HG02588 (cell line): Measurements from ENCODE around the gene EHMT1.

Experiments used
- ATAC-seq: cut with Tn5 transposase; IDR thresholded peaks from one replicate; pipeline ENCODE4 v1.9.1; 2021; ENCODE audit warnings: mild to moderate bottlenecking, moderate library complexity; ENCODE audit not compliant: unreplicated experiment

EHMT1 gene

DNA sequence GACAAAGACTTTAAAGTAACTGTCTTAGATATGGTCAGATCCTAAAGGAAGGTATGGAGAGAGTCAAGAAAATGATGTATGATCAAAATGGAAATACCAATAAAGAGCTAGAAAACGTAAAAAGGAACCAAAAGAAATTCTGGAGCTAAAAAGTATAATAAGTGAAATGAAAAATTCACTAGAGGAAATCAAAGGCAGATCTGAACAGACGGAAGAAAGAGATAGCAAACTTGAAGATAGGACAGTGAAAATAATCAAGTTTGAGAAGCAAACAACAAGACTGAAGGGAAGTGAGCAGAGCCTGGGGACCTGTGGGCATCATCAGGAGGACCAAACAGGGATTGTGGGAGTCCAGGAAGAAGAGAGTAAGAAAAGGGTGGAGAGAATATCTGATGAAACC, 115.4 kb downstream of the EHMT1 start:
- ATAC-seq, result no peak

DNA sequence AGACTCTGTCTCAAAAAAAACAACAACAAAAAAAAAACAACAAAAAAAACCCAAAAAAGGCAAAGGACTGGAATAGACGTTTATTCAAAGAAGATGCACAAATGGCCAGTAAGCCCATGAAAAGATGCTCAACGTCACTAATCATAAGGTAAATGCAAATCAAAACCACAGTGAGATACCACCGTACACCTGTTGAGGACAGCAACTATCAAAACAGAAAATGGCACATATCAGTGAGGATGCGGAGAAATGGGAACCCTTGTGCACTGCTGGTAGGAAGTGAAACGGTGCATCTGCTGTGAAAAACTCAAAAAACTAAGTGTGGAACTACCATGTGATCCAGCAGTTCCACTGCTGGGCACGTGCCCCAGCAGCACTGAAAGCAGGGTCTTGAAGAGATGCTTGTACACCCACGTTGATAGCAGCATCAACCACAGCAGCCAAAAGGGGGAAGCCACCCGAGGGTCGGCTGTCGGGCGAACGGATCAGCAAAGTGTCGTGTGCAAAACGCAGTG, 119.4 kb downstream of the EHMT1 start:
- peak; percentile 78 for ATAC-seq

DNA sequence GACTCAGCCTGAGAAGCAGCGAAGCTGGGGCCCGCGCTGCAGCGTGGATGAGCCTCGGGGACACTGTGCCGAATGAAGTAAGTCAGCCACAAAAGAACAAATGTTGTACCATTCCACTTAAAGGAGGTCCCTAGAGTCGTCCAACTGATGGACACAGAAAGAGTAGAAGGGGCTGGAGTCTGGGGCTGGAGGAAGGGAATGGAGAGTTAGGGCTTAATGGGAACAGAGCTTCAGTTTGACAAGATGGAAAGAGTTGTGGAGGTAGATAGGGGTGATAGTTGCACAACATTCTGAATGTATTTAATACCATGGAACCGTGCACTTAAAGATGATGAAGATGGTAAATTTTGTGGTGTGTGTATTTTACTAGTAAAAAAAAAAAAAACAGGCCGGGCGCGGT, 119.9 kb downstream of the EHMT1 start:
- no peak for ATAC-seq

DNA sequence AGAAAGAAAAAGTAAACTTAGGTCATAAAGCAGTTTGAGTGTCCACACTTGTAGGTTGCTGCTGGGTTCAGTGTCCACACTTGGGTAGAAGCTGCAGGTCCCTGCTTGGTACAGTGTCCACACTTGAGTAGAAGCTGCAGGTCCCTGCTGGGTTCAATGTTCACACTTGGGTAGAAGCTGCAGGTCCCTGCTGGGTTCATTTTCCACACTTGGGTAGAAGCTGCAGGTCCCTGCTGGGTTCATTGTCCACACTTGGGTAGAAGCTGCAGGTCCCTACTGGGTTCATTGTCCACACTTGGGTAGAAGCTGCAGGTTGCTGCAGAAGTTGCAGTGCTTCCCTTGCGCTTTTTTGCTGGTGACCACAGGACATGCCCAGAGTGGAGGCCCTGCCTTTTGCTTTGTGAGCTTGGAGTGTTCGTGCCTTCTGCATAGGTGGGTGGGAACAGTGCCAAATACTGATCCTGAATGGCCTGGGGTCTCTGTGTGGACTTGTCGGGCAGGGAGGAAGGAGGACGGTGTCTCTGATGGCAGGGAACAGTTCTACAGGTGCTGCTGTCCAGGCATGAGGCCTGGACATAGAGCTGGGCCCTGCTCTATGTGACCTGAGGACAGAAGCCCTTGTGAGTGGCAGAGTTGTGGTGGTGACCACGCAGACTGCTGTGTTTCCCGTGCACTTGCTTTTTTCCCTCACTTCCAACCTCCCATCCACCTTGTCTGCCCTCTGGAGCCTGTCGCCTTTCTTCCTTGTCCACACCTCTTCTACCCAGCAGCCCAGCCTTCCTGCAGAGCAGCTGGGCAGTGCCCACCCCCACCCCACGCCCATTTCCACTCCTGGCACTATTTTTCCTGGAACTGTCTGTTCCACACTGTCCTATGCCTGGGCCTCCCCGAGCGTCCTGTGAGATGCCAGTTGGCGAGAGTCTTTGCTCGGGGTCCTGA, 120.8 kb downstream of the EHMT1 start:
- no peak for ATAC-seq

DNA sequence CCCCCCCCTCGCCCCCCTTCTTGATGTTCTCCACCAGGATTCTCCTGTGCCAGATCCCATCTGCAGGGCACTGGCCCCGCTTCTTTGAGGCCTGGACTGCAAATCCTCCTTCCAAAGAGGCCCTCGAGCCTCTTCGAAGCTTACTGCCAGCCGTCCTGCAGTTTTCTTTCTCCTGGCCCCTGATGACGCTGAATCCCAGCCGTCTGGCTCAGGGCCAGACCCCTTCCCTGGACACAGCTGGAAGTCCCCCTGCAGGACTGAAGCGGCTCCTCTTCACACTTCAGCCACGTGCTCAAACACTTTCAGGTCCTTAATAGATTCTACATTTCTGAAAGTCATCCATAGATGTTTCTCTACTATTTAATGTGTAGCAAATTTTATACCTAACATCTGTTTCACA, 121.5 kb downstream of the EHMT1 start:
- no peak for ATAC-seq

GRCh38 chr9:137741330-137741729, 122.5 kb downstream of the EHMT1 start:
- no peak for ATAC-seq

GRCh38 chr9:137742698-137743097, 123.9 kb downstream of the EHMT1 start:
- no peak for ATAC-seq

GRCh38 chr9:137743695-137744094, 124.9 kb downstream of the EHMT1 start:
- no peak for ATAC-seq

- ATAC-seq, result no peak
Observed at GRCh38 chr9:137744632-137745183, 125.9 kb downstream of the EHMT1 start.

- ATAC-seq, result peak; percentile 55
Observed at GRCh38 chr9:137745541-137745991, 126.8 kb downstream of the EHMT1 start.

DNA sequence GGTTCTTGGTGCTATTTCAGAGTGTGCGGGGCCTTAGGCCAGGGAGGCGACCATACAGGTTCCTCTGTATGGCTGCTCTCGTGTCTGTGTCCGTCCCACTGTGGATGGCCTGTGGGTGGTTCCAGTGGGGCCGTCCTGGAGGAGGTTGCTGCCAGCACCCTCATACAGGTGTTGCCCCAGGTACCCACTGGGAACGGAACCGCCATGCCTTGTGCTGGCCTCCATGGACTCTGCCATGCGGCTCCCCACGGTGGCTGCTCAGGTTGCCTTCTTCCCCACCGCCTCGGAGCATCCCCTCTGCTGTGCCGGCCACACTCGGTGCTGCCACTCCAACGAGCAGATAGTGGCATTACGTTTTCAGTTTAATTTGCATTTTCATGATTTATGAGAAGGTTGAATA, 129.5 kb downstream of the EHMT1 start:
- no peak for ATAC-seq

- ATAC-seq, result no peak
Observed at GRCh38 chr9:137748741-137749140, 129.9 kb downstream of the EHMT1 start.

DNA sequence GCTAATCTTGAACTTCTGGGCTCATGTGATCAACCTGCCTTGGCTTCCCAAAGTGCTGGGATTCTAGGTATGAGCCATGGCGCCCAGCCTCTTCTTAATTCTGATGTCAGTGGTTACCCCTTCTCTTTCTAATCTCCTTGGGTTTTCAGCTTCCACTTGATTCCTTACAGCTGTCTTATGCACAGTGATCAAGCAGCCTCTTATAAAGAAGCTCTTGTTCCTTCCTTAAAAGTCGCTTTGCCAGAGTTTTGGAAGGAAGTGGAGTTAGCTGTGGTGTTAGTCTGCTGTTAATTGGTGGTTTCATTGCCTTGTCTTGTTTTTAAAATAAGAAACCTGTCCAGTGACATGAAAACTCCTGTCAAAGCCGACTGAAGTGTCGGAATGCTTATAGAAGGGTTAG, 130.7 kb downstream of the EHMT1 start:
- ATAC-seq, result no peak

DNA sequence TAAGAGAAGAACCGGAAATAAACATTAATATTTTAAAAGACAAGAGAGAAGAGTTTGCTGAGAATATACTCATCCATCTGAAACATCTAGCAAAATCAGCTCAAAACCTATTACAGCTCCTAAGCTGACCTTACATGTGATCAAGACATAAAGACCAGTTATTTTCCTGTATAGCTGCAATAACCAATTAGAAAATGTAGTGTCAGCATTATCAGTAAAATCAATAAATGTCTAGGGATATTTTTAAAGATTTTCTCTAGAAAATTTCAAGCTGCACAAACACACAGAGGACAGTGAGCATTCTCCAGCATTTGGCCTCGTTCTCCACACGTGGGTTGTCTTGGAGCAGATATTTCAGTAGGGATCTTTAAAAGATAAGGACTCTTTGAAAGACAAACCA, 131.2 kb downstream of the EHMT1 start:
- ATAC-seq, result no peak

- no peak for ATAC-seq
Observed at GRCh38 chr9:137750566-137750965, 131.8 kb downstream of the EHMT1 start.

- ATAC-seq, result no peak
Observed at GRCh38 chr9:137751616-137752015, 132.8 kb downstream of the EHMT1 start.

- no peak for ATAC-seq
Observed at GRCh38 chr9:137752426-137752825, 133.6 kb downstream of the EHMT1 start.

DNA sequence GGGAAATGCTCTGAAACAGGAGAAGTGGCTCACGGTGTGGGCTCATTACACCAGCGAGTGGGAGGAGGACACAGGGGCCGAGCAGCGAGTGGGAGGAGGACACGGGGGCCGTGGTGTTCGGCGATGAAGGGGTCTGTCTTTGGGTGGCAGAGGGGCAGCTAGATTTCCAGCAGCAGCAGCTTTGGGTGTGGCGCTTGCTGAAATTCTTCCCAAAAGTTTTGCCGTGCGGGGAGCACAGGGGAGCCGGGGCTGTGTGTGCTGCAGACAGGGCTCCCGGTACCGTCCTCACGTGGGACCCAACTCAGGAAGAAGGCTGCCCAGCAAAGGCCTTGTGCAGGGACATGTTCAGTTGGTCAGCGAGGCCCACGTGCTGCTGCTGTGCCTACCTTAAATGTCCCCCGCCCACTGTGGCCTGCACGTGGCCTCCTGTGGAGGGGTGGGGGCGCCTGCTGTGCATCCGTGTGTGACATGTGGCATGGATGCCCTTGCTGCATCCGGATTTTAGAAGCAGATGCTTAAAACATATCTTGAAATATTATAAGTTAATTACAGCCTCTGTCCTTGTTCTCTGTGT, 134.5 kb downstream of the EHMT1 start:
- ATAC-seq, result no peak

DNA sequence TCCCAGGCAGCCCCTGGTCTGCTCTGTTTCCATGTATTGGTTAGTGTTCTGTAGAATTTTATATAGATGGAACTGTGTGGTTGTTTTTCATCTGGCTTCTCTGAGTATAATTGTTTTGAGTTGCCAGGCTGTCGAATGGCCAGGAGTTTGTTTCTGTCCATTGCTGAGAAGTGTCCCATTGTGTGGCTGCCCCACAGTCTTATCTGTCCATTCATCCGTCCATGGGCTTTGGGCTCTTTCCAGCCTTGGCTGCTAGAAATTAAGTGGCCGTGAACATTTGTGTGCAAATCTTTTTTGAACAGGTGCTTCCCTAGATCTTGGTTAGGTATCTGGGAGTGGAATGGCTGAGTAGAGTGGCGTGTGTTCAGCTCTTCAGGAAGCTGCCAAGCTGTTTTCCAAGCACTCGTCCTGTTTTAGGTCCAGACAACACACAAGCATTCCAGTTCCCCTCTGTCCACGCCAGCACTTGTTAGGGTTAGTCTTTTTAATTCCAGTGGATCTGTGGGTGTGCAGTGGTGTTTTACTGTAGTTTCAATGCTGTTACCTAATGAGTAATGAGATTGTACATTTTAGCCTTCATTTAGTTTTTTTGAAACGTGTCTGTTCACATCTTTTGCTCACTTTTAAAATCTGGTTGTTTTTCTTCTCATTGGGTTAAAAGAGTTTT, 136.6 kb downstream of the EHMT1 start:
- ATAC-seq, result no peak

- ATAC-seq, result no peak
Observed at GRCh38 chr9:137756045-137756744, 137.4 kb downstream of the EHMT1 start.

- no peak for ATAC-seq
Observed at GRCh38 chr9:137757139-137757538, 138.3 kb downstream of the EHMT1 start.
